CD4-positive, alpha-beta T cell treated with Interleukin-4 for 1 hour (primary cell): ENCODE data around the gene KCNB1.
"Not testable (repeated sequence)": the region's sequence is repeated elsewhere in the genome, so short reads cannot be mapped to it uniquely, and the experiment has no call there.

Experiments
- DNase-seq, 2 donors: peaks; one replicate each; pipeline ENCODE4 v3.0.0-alpha.2; 2020 to 2022

Gene KCNB1

DNA sequence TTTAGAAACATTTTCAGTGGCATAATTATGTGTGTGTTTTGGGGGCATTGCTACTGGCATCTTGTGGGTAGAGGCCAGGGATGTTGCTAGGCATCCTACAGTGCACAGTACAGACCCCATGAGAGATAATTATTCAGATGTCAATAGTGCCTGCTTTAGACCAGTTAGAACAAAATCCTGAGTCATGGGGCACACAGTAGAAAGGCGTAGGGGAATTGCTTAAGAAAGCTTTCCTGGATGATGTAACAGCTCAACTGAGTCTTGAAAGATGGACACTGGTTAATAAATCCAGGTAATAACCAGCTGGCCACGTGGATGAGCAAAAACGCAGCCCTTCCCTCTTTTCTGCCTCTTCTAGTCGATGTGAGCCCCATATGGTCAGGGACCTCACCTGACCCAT is 51.1 kb downstream of the KCNB1 start:
- DNase-seq, result no peak

DNA sequence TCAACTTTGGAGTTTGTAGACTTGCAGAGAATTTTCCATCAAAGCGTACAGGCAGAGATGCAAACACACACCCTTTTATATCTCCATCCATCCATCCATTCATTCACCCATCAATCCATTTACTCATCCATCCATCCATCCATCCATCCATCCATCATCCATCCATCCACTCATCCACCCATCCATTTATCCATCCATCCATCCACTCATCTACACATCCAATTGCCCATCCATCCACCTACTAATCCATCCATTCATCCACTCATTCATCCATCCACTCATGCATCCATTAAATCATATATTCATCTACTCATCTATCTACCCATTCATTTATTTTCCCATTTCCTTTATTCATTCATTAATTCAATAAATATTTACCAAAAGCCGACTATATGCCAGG is 52.1 kb downstream of the KCNB1 start:
- no peak for DNase-seq

DNA sequence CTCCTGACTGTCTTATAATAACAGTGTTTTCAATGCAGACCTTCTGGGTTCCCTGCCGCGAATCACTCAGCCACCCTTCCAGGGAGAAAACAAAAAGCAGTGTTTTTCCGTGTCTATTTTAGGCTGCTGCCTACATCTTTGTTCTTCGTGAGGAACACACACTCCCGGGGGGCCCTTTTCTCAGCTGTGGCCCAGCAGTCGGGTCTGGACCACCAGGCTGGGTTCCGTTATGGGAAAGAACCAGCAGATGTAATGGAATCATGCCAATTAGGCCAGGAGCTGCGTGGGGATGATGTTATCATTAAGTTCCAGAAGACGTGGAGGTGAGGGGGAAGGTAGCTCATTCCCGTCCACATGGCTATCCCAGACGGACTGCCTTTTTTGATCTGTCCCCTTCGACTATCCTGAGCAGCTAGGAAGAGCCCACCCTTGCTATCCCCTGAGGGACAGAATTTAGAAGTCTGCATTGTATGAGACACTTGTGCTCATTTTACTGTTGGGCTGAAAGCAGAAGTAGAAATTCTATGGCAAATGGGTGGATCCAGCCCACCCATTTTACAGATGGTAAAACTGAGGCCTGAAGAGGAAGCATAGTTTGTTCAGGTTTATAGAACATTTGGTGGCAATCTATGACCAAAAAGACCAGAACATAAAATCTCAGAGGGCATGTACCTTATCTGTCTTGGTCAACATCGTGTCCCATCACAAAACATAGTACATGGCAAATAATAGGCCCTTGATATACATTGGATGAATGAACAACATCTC is 54.5 kb downstream of the KCNB1 start:
- no peak for DNase-seq

DNA sequence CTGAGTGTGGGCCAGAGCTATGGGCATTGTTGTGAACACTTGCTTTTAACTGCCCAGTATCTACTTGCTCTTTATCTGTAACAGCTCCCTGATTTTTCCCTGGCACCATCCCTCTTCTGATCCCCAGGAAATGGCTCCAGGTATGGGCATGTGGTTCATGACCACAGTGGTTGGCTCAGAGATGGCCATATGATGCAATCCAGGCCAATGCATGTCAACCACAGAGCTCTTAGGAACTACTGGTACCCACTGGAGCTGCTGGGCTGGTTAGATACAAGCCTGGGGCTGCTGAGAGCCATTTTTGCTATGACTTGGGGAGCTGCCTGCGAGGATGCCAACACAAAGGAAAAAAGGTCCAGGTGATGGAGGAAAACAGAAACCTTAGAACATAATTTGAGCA is 55.6 kb downstream of the KCNB1 start:
- DNase-seq, result no peak

DNA sequence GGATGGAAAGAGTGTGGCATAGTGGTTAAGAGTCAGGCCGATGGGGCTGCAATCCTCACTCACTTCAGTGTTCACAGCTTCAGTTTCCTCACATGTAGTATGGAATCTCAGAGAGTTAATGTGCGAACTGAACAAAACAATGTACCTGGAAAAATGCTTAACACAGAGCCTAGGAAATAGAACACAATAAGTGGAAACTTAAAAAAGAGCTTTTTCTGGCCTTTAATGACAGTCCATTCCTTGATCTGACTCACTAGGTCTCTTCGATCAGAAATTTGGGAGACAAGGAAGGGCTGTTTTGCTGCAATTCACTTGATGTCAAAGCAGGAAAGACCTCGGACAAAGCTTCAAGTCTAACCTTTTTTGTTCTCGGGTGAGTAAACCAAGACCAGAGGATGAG is 56.1 kb downstream of the KCNB1 start:
- DNase-seq, result no peak

DNA sequence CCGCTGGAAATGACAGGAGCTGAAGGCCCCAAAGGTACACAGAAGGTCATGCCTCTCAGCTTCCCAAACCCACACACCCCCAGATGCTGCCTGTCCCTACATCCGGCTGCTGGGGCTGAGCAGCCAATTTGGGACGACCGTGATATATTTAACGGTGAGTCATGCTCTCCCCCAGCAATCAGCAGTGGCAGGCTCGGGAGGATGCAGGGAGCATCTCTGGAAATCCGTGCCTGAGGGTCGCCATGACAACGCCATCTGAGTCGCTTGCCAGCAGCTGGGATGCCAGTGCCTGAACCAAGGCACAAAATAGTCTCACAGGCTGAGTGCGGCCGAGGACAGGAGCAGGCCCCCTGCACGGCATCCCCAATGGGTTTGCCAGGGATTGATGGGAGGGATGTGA is 57.9 kb downstream of the KCNB1 start:
- DNase-seq, result no peak

DNA sequence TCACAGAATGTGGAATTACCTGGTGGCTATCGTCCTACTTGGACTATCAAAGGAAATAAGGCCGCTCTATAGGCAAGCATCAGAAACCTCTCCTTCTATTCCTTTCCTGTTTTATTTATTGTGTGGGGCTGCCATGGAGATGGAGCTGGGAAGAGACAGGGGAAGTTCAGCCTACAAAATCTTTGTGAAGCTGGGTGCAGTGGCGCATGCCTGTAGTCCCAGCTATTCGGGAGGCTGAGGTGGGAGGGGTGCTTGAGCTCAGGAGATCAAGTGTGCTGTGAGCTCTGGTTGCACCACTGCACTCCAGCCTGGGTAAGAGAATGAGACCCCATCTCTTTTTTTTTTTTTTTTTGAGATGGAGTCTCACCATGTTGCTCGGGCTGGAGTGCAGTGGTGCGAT is 60.3 kb downstream of the KCNB1 start:
- DNase-seq, result no peak

DNA sequence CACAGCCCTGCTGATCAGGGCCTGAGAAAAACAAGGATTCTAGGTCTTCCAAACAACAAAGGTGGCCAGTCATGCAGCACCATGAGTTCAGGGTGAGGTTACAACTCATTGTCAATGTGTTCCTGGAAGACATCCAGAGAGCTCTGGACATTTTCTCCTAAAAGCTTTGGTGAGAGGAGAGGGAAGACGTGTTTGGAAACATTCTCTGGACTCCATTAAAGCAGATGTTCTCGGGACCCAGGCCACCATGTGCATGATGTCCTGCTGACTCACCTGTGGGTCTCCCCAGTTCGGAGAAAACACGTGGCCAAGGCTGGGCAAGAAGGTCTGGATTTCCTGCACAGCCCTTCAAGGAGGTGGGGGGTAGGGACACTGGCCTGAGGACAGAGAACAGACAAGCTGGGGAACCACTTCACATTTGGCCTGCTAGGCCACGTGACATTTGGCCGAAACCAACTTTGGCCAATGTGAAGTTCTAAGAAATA is 61.6 kb downstream of the KCNB1 start:
- DNase-seq, result no peak

DNA sequence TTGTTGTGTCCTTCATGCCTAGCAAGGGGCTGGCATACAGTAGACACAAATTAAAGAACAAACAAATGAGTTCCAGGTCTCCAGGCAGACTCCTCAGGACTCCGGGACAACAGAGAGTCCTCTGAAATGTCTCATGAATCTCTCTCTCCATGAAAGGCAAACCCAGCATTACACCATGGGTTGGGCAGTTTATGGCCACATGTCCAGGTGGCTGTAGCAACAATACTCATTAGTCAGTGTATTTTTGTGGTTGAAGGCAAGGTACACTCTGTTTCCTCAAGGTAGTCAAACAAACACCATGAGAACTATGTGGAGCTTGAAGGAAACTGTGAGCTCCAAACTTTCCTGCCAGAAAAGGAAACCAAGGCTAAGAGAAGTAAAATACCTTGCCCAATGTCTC is 62.2 kb downstream of the KCNB1 start:
- DNase-seq, result no peak

DNA sequence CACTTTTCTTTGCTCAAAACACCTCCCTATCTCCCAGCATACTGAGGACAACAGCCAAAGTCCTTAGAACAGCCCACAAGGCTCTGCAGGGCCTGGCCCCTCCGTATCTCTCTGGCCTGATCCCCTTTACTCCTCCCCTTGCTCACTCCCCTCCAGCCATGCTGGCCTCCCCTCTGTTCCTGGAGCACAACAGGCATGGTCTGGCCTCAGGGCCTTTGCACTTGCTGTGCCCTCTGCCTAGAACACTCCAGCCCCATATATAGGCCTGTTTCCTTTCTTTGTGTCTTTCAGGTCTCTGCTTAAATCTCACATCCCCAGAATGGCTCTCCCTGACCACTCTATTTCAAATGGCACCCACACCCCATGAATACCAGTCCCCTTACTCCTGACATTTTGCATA is 62.7 kb downstream of the KCNB1 start:
- no peak for DNase-seq

DNA sequence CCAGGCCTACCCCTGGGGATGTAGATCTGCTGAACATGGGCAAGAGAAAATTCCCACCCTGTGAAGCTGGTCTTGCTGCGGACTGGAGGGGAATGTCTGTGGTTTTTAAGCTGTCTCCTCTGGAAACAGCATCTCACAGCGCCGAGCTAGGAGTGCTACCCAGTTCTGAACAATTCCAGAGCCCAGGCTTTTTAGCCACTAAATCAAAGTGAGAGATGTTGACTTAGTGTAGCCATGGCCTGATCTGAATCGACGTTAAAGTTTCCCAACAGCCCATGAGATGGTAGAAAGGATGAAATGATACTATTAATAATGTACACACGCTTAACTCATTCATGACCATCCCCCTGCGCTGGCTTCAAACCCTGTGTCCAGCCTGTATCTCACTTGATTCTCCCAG is 63.7 kb downstream of the KCNB1 start:
- DNase-seq, result no peak

DNA sequence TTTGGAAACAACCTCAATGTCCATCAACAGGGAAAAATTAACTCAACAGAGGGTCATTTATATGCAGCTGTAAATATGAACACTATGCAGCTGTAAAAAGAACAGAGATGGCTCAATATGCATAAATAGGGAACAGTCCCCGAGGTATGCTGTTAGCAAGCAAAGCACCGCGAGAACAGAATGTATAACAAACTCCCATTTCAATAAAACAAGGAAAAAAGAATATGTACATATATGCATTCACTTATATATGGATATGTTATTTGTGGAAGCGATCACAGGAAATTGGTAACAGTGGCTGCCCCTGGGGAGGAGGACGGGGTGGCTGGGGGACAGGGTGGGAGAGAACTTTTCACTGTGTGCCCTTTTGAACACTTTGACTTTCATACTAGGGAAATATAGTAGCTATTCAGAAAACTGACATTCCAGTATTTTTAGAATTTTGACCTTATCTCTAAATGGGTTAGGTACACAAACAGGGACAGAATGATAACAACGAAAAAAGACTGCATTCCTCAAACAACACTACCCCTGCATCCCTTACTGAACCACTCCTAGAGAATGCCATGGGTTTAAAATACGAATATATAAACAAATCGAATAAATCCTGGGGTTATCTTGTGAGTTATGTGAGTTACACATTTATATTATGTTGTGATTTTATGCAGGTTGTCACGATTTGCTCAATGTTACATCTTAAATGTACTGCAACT is 64.5 kb downstream of the KCNB1 start:
- DNase-seq, result no peak

DNA sequence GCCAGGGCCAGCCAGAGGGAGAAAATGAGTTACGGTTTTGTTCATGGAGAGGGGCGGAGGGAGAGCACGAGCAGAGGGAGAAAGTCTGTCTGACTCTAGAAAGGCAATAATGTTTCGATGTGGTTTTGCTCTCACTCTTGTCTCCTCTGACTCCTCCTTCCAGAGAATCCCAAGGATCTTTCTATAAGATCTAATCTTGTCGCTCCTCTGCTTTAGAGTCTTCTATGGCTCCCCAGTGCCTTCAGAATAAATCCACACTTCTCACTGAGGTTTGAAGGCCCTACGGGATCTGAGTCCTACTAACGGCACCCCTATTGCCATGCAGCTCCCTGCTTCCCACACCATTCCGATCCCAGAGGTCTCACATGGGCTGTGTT is 66.8 kb downstream of the KCNB1 start:
- DNase-seq, result no peak

DNA sequence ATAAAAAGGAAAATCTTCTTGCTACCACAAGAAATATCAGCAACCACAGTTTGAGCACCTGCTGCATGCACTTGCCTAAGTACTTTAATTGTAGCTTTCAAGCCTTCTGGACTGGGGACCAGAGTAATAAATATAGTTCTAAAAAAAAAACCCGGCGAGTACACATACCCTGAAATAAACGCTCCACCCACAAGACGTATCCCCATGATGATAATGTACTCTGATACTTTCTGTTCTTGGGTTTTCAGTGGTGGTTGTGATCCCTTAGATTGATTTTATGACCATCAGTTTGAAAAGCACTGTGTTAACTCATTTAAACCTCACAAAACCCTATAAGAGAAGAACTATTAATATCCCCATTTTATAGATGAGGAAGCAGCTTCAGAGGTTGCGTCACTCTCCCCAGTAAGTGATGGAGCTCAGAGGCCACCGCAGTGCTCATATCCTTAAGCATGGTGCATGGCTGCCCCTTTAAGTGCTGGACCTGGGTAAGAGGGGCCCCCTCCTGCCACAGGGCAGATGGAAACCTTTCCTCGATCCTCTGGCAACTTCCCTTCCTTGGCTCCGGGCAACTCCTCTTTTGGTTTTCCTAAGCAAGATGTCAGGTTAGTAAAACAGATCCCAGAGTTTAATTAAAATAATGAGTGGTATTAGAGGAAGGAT is 67.3 kb downstream of the KCNB1 start:
- no peak for DNase-seq

DNA sequence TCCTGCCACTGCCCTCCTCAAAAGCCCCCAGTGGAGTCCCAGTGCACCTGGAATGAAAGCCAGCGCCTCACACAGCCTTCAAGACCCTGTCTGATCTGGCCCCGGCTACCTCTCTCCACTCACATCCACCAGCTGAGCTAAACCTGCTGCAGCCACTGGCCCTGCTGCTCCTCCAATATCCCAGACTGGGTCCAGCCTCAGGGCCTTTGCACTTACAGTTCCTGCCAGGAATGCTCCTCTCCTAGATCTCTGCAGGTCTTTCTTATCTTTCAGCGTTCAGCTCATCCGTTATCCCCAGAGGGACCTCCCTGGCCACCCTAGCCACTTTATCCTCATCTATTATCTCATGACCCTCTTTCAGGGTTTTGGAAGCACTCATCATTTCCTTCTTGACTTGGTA is 68.8 kb downstream of the KCNB1 start:
- no peak for DNase-seq

DNA sequence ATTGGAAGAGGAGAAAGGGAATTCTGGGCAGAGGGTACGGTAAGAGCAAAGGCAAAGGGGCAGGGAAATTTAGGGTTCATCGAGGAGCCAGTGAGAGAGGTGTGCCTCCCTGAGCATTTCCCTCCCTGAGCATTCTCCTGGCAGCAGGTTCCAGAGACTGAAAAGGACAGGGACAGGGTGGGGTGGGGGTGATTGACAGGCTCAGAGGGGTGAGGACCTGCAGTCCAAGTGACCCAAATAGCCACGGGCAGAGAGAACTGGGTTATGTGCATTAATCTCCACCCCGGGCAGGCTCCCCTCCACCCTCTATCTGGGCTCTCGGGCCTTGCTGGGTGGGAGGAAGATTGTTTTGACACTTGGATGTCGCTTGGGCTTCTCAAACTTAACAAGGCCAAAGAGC is 69.5 kb downstream of the KCNB1 start:
- DNase-seq, result no peak

DNA sequence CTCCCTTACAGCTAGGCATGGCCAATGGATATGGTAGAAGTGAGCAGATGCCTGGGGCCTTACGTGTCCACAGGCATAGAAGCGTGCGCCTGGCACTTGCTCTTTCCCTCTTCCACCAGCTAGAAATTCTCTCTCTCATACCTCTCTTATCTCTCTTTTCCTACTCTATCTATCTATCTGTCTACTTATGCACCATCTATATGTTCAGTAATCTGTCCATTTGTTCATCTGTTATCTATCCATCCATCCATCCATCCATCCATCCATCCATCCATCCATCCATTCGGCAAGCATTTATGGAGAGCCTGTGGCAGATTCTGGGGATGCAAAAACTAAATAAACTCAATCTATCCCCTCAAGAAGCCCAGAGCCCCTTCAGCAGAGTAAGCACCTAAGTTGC is 70.2 kb downstream of the KCNB1 start:
- no peak for DNase-seq

DNA sequence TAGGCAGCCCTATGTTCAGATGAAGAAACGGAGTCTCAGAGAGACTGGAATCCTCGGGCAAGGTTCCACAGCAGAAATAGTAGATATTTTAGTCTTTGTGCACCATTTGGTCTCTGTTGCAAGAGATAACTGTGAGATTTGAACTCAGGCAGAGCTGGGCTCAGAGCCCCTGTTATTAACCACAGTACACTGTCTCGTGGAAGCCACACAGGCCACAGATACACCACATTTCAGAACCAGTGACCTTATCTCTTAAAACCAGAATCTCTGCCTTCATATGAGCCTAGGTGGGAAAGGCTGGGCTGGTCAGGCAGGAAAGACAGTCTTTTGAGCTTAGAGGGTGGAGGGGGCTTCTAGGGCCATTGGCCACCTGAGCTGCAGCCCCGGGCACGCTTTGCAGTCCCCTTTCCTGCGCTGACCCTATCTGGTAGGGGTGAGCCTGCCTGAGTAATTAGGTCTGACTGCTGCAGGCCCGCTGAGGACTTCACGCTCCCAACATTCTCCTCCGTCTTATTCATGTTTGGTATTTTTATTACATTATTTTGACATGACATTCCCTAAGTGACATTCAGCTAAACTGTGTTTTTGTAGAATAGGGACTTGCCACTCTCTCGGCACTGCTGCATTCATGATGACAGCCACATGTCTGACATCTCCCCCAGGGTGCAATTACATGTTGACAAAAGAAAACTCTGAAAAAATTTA is 71.1 kb downstream of the KCNB1 start:
- no peak for DNase-seq

DNA sequence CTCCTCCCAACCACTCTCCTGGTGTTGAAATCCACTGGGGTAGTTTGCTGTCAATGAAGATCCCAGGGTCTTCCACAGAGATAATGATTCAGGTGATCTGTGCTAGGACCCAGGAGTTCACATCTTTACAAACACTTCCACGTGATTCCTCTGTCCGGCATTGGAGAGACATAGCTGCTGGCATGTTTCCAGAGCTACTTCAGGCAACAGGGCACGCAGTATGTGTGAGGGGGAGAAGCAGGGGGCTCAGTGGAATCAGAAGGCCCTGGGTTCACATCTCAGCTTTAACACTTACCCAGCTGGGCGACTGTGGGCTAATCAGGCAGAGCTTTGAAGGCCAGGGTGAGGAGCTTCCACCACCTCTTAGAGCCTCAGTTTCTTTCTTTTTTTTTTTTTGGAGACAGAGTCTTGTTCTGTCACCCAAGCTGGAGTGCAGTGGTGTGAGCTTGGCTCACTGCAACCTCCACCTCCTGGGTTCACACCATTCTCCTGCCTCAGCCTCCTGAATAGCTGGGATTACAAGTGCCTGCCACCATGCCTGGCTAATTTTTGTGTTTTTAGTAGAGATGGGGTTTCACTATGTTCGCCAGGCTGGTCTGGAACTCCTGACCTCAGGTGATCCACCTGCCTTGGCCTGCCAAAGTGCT is 72.4 kb downstream of the KCNB1 start:
- DNase-seq, result not testable (repeated sequence)

DNA sequence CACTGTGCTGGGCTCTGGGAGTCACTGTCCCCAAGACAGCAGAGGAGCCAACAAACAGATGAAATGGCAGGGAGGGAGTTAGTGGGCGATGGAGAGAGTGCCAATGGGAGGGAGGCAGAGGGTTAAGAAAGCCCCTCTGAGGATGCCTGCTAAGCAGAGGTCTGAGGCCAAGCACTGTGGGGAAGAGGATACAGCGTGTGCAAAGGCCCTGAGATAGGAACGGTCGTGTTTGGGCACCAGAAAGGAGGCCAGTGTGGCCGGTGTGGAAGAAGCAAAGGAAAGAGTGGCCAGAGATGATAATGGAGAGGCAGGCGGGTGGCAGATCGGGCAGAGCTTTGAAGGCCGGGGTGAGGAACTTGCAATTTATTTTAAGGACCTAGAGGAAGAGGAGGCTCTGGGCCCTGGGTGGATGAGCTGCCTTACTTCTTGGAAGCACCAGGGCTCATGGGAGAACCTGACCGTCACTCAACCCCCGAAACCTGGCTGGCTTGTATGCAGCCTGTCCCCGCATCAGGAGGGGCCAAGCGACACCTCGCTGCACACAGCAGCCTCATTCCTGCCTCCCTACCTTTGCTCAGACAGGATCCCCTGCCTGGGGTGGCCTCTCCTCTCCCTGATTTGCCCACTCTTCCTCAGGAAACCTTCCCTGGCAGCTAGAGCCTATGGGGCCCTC is 73.0 kb downstream of the KCNB1 start:
- no peak for DNase-seq

DNA sequence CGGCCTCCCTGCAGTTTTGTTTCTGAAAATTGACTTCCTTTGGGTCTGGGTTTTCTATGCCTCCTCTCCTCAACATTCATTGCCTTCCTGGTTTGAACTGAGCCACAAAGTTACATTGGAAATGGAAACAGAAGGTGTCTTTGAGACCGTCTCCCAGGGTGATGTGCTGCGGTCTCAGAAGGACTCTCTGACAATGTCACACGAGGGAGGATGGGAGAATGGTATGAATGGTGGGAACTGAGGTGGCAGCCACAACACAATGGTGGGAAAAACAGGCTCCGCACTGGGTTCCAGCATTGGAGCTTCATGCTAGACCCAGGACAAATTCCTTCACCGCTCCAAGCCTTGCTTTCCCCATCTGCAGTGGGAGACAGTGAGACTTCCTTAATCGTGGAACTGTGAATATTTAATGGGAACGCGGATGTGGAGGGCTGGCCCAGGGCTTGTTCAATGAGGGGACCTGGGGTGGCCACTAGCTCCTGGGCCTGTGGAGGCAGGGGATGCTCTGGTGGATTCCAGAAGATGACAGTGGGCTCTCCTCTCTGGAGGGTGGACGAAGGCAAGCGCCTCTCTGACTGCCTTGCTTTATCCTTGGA is 73.9 kb downstream of the KCNB1 start:
- no peak for DNase-seq

DNA sequence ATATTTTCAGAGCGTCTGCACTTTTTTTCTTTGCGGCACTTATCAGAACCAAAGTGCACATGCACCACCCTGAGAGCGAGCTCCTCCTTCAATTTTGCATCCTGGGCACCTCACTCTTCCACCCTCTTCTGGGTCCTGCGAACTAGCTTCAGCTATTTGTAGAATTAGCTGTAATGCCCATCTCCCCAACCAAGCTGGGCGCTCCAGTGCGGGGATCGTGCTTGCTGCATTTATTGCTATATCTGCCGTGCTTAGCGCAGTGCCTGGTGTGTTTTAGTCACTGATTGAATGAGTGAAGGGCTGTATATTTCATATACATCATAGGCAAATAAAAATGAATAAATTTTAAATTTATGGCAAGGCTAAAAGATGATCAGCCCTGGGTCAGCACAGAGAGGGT is 75.8 kb downstream of the KCNB1 start:
- no peak for DNase-seq
